GM23338 (cell line): ENCODE results near the gene PGM2. TPM values are rescaled to one million over a fixed set of nuclear protein-coding genes. Genes with fewer than 3 reads are reported as not detected.

ENCODE experiments used
- ATAC-seq: fragments of 200-7000 bp; cut with Tn5 transposase; 3 replicates; pipeline ENCODE4 v1.9.1; 2020
- DNase-seq: peaks from one replicate; pipeline ENCODE4 v3.0.0-alpha.2; 2015; ENCODE audit warnings: low spot score
- H2AFZ ChIP-seq: fragments of 200-600 bp; sonication (generic); 2 replicates; pipeline ENCODE4 v1.8.0; 2016; ENCODE audit warnings: antibody characterized with exemption, mild to moderate bottlenecking, moderate library complexity
- H3F3A ChIP-seq: fragments of 200-600 bp; sonication (generic); replicated peaks from 2 replicates; pipeline ENCODE4 v1.8.0; 2017; ENCODE audit warnings: antibody characterized with exemption, mixed run types, low read depth
- H3K27ac ChIP-seq: fragments of 200-600 bp; sonication (generic); 2 replicates; pipeline ENCODE4 v1.6.1; 2016; ENCODE audit warnings: low read depth
- H3K27me3 ChIP-seq: fragments of 200-600 bp; sonication (generic); 2 replicates; pipeline ENCODE4 v1.8.0; 2016; ENCODE audit warnings: mild to moderate bottlenecking, mixed run types, moderate library complexity; ENCODE audit not compliant: insufficient read depth
- H3K36me3 ChIP-seq: fragments of 200-600 bp; sonication (generic); 2 replicates; pipeline ENCODE4 v1.8.0; 2016; ENCODE audit warnings: mild to moderate bottlenecking; ENCODE audit not compliant: insufficient read depth
- H3K4me1 ChIP-seq: fragments of 200-600 bp; sonication (generic); 2 replicates; pipeline ENCODE4 v1.8.0; 2016; ENCODE audit warnings: mild to moderate bottlenecking, moderate library complexity; ENCODE audit not compliant: insufficient read depth
- H3K4me2 ChIP-seq: fragments of 200-600 bp; sonication (generic); 2 replicates; pipeline ENCODE4 v1.7.1; 2017; ENCODE audit warnings: mixed run types
- H3K4me3 ChIP-seq: fragments of 200-600 bp; sonication (generic); 2 replicates; pipeline ENCODE4 v1.6.1; 2016; ENCODE audit warnings: mixed run types
- H3K79me2 ChIP-seq: fragments of 200-600 bp; sonication (generic); replicated peaks from 2 replicates; pipeline ENCODE4 v1.8.0; 2017; ENCODE audit warnings: mild to moderate bottlenecking; ENCODE audit not compliant: insufficient read depth
- H3K9me2 ChIP-seq: fragments of 200-600 bp; sonication (generic); 2 replicates; pipeline ENCODE4 v1.8.0; 2017; ENCODE audit not compliant: insufficient read depth
- H4K20me1 ChIP-seq: fragments of 200-600 bp; sonication (generic); replicated peaks from 2 replicates; pipeline ENCODE4 v1.8.0; 2017; ENCODE audit warnings: mild to moderate bottlenecking; ENCODE audit not compliant: insufficient read depth
- H3K27ac Mint-ChIP-seq: 2 replicates; pipeline ENCODE4 v1.8.0; 2020; ENCODE audit warnings: inconsistent platforms, mild to moderate bottlenecking, moderate library complexity, mixed read lengths
- H3K27me3 Mint-ChIP-seq: 3 replicates; pipeline ENCODE4 v1.8.0; 2022; ENCODE audit warnings: low read depth, mild to moderate bottlenecking, moderate library complexity, mixed read lengths, inconsistent platforms; ENCODE audit not compliant: insufficient read depth, poor library complexity
- H3K36me3 Mint-ChIP-seq: 3 replicates; pipeline ENCODE4 v1.8.0; 2021; ENCODE audit warnings: low read depth, mild to moderate bottlenecking, inconsistent platforms, moderate library complexity, mixed read lengths
- H3K4me1 Mint-ChIP-seq: 3 replicates; pipeline ENCODE4 v1.8.0; 2020; ENCODE audit warnings: mild to moderate bottlenecking, inconsistent platforms, mixed read lengths
- H3K4me3 Mint-ChIP-seq: 3 replicates; pipeline ENCODE4 v1.8.0; 2021; ENCODE audit warnings: moderate library complexity, mild to moderate bottlenecking, inconsistent platforms, mixed read lengths
- H3K9me3 Mint-ChIP-seq: 3 replicates; pipeline ENCODE4 v1.8.0; 2020; ENCODE audit warnings: moderate library complexity, mild to moderate bottlenecking, inconsistent platforms, mixed read lengths
- CREB1 ChIP-seq: fragments of 250-450 bp; sonication (Bioruptor Pico); IDR thresholded peaks from 2 replicates; pipeline ENCODE4 v1.5.0; 2020; ENCODE audit warnings: low read depth, mild to moderate bottlenecking, moderate library complexity
- CTCF ChIP-seq, 2 experiments: fragments of 200-600 bp in 1 of 2; sonication (generic) in 1 of 2; conservative IDR thresholded peaks; 2 replicates each; pipeline versions ENCODE4 v1.5.1 to v1.6.1; 2016 to 2017; ENCODE audit warnings: antibody characterized with exemption in 2 of 2, low read depth in 2 of 2, mild to moderate bottlenecking in 2 of 2, moderate library complexity in 1 of 2
- ETS1 ChIP-seq: IDR thresholded peaks from 2 replicates; pipeline ENCODE4 v1.6.1; 2016; ENCODE audit warnings: antibody characterized with exemption
- EZH2 ChIP-seq: fragments of 200-600 bp; sonication (generic); IDR thresholded peaks from one replicate; pipeline ENCODE4 v1.8.0; 2017; ENCODE audit warnings: antibody characterized with exemption, mild to moderate bottlenecking, low read depth; ENCODE audit not compliant: unreplicated experiment
- JUNB ChIP-seq: IDR thresholded peaks from one replicate; pipeline ENCODE4 v1.6.1; 2016; ENCODE audit warnings: antibody characterized with exemption; ENCODE audit not compliant: unreplicated experiment
- NANOG ChIP-seq: IDR thresholded peaks from 2 replicates; pipeline ENCODE4 v1.6.1; 2016; ENCODE audit warnings: antibody characterized with exemption, borderline replicate concordance
- REST ChIP-seq: IDR thresholded peaks from one replicate; pipeline ENCODE4 v1.6.1; 2018; ENCODE audit warnings: antibody characterized with exemption; ENCODE audit not compliant: unreplicated experiment
- ZNF331 ChIP-seq: fragments of 250-450 bp; sonication (Bioruptor Pico); IDR thresholded peaks from 2 replicates; pipeline ENCODE4 v1.5.0; 2020; ENCODE audit warnings: low read depth, mild to moderate bottlenecking, moderate library complexity
- ZNF462 ChIP-seq: fragments of 250-450 bp; sonication (Bioruptor Pico); IDR thresholded peaks from 2 replicates; pipeline ENCODE4 v1.5.0; 2020; ENCODE audit warnings: mild to moderate bottlenecking, moderate library complexity
- polyA plus RNA-seq: library from polyadenylated mRNA; unstranded; fragments of >200 nt; fragmentation: Nextera tagmentation; extraction: Ambion mirVana; gene quantifications from 2 replicates; pipeline ENCODE4 v1.2.1, GENCODE V29; 2016
- total RNA-seq: library from RNA; depleted of rRNA; stranded (reverse); fragments of >200 nt; shearing (Covaris generic); gene quantifications from 2 replicates; pipeline ENCODE4 v1.2.3, GENCODE V29; 2014

PGM2 gene
- total and polyA plus RNA-seq, 2 experiments from 2014 or later, result 11.4 to 30.8 TPM

GRCh38 chr4:37902212-37902611 is 75.7 kb downstream of the PGM2 start:
- H3K4me1 ChIP-seq, result peaks cover 26% of the 10 kb centered on the region
- Mint-ChIP-seq H3K4me1 (peaks cover 25% of the 10 kb centered on the region), H3K4me3 (no peak overlapping the region), H3K36me3 (peaks cover 2% of the 10 kb centered on the region; the same call in 1 of the 3 replicates), H3K27me3 (no peaks in the 10 kb centered on the region), H3K9me3 (no peaks in the 10 kb centered on the region), H3K27ac (peak overlapping the region; percentile 15; the same call in 1 of the 2 replicates)
- no peak overlapping the region for H3K4me3 ChIP-seq
- H3K9me2 ChIP-seq, result no peaks in the 10 kb centered on the region
- ATAC-seq, result no peak
- no peaks in the 10 kb centered on the region for H4K20me1 ChIP-seq
- TF ChIP-seq ETS1 (no peak), ZNF331 (CRISPR knock-in tag) (no peak), REST (no peak), ZNF462 (CRISPR knock-in tag) (no peak), EZH2 (no peak), NANOG (no peak), CTCF (conservative IDR thresholded peaks at IDR 0.05; ENCODE audit: low read depth in 2 of 2) (no peak), JUNB (no peak), CREB1 (CRISPR knock-in tag) (no peak)
- no peak overlapping the region for H3K27ac ChIP-seq
- peak overlapping the region; percentile 60; the same call in 1 of the 2 replicates for H3K4me2 ChIP-seq
- no peak for DNase-seq
- H3F3A ChIP-seq, result no peaks in the 10 kb centered on the region
- no peaks in the 10 kb centered on the region for H3K27me3 ChIP-seq
- H3K36me3 ChIP-seq, result no peaks in the 10 kb centered on the region
- no peaks in the 10 kb centered on the region for H3K79me2 ChIP-seq
- H2AFZ ChIP-seq, result no peak overlapping the region; the same call in 1 of the 2 replicates
